SJSA1 (cell line): ENCODE data around the gene THBS2. TPM values are rescaled to one million over a fixed set of nuclear protein-coding genes. Genes with fewer than 3 reads are reported as not detected.
A peak's percentile ranks its signal among the peaks of the same experiment; 100 is the strongest.
"Not testable (repeated sequence)": the region's sequence is repeated elsewhere in the genome, so short reads cannot be mapped to it uniquely, and the experiment has no call there.

Experiments
- DNase-seq, 2 experiments: peaks; one replicate each; pipeline ENCODE4 v3.0.0-alpha.2; 2015 to 2020; ENCODE audit warnings: low spot score in 2 of 2, low read depth in 1 of 2
- H3K27ac ChIP-seq: fragments of 250-450 bp; sonication (Bioruptor Pico); 2 replicates; pipeline ENCODE4 v1.5.1; 2020; ENCODE audit warnings: mild to moderate bottlenecking, moderate library complexity
- H3K27me3 ChIP-seq: fragments of 250-450 bp; sonication (Bioruptor Pico); replicated peaks from 2 replicates; pipeline ENCODE4 v1.5.1; 2020; ENCODE audit warnings: mild to moderate bottlenecking, moderate library complexity
- H3K36me3 ChIP-seq: fragments of 250-450 bp; sonication (Bioruptor Pico); 2 replicates; pipeline ENCODE4 v1.5.1; 2020; ENCODE audit warnings: mild to moderate bottlenecking
- H3K4me1 ChIP-seq: fragments of 250-450 bp; sonication (Bioruptor Pico); replicated peaks from 2 replicates; pipeline ENCODE4 v1.6.1; 2021; ENCODE audit warnings: mild to moderate bottlenecking
- H3K4me3 ChIP-seq: fragments of 250-450 bp; sonication (Bioruptor Pico); 2 replicates; pipeline ENCODE4 v1.5.1; 2020; ENCODE audit warnings: mild to moderate bottlenecking
- H3K9me3 ChIP-seq: fragments of 250-450 bp; sonication (Bioruptor Pico); replicated peaks from 2 replicates; pipeline ENCODE4 v1.5.1; 2020; ENCODE audit warnings: mild to moderate bottlenecking
- total RNA-seq: library from RNA; depleted of rRNA; stranded (reverse); fragments of >200 nt; shearing (Covaris generic); gene quantifications from 2 replicates; pipeline ENCODE4 v1.2.3, GENCODE V29; 2014

The THBS2 gene
- total RNA-seq, 1 experiment from 2014 or later = not detected

DNA sequence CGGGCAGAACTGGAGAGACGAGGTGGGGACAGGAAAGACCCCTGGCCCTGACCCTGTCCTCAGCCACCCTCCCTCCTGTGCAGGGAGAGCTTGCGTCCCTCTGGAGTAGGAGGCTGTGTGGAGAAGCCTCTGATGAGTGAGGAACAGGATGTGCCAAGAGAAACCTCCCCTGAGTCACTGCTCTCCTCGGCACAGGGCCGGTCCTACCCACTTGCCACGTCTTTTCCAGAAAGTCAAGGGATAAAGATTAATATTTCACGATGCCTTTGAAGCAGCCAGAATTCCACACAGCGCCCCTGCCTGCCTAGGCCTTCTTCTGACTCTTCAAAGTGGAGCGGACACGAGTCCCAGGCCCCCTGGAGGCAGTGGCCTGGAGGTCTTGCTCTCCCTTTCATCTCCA is 34.9 kb upstream of the THBS2 start:
- no peak overlapping the region for H3K4me3 ChIP-seq
- DNase-seq = no peak
- H3K9me3 ChIP-seq = no peaks in the 10 kb centered on the region
- no peak overlapping the region for H3K27ac ChIP-seq
- peaks cover 8% of the 10 kb centered on the region for H3K4me1 ChIP-seq
- H3K27me3 ChIP-seq = no peaks in the 10 kb centered on the region
- no peaks in the 10 kb centered on the region for H3K36me3 ChIP-seq

- H3K36me3 ChIP-seq = no peaks in the 10 kb centered on the region
- no peak overlapping the region for H3K27ac ChIP-seq
- no peak overlapping the region for H3K4me3 ChIP-seq
- no peaks in the 10 kb centered on the region for H3K9me3 ChIP-seq
- no peaks in the 10 kb centered on the region for H3K27me3 ChIP-seq
- peaks cover 7% of the 10 kb centered on the region for H3K4me1 ChIP-seq
- peak in 1 of 2 experiments; percentile 17 for DNase-seq
Measured at GRCh38 chr6:169287675-169288074, 34.0 kb upstream of the THBS2 start.

DNA sequence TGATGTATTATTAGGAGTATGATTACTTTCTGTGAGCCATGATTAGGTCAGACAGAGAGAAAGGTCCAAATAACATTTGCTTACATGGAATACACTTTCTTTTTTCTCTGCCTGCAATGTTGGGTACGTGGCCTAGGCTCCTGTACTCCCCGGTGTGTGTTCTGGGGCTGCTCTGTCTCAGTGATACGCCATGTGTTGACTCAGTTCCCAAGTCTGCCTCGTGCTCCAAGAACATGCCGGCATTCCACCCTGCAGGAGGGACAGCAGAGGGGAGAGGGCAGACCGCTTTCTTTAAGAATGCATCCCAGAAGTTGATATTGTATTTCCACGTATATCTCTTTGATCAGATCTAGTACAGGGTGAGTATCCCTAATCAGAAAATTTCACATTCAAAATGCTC is 33.3 kb upstream of the THBS2 start:
- Histone ChIP-seq H3K9me3 (no peaks in the 10 kb centered on the region), H3K27me3 (no peaks in the 10 kb centered on the region), H3K36me3 (no peaks in the 10 kb centered on the region), H3K27ac (no peak overlapping the region), H3K4me3 (no peak overlapping the region), H3K4me1 (no peaks in the 10 kb centered on the region; the same call in 1 of the 2 replicates)
- no peak for DNase-seq

DNA sequence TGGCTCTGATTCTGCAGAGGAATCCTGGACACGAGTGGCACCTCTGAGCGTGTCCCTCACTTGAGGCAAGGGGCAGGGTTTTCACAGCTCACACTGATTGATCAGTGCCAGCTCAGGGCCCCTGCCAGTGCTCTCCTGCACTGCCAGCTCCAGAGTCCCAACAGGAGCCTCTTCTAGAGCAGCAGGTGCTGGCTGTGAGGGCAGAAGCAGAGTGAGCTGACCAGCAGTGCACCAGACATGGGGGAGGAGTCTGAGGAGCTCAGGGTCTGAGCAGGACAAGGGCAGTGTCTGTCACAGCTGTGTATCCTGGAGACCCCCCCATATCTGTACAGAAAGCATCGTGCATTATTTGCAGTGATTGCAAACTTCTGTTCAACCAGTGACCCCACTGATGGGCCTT is 31.5 kb upstream of the THBS2 start:
- Histone ChIP-seq H3K4me3 (no peak overlapping the region), H3K36me3 (no peaks in the 10 kb centered on the region), H3K9me3 (no peaks in the 10 kb centered on the region; the same call in 1 of the 2 replicates), H3K4me1 (no peaks in the 10 kb centered on the region), H3K27ac (no peak overlapping the region), H3K27me3 (no peaks in the 10 kb centered on the region)
- no peak for DNase-seq

DNA sequence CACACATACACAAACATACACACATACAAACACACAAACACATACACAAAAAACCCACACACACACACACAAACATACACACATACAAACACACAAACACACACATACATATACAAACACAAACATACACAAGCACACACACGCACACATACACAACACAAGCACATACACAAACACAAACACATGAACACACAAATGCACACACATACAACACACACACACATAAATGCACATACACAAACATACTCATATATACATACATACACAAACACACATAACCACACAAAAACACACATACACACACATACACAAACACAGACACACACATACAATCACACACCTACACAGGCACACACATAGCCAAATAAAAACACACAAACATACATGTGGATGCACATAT is 30.3 kb upstream of the THBS2 start:
- H3K27me3 ChIP-seq = no peaks in the 10 kb centered on the region
- no peak for DNase-seq
- H3K36me3 ChIP-seq = no peaks in the 10 kb centered on the region
- no peak overlapping the region for H3K4me3 ChIP-seq
- H3K27ac ChIP-seq = no peak overlapping the region
- no peaks in the 10 kb centered on the region; the same call in 1 of the 2 replicates for H3K9me3 ChIP-seq
- H3K4me1 ChIP-seq = no peaks in the 10 kb centered on the region

GRCh38 chr6:169282043-169282442 is 28.4 kb upstream of the THBS2 start:
- Histone ChIP-seq H3K4me1 (no peaks in the 10 kb centered on the region), H3K27ac (no peak overlapping the region), H3K9me3 (no peaks in the 10 kb centered on the region; the same call in 1 of the 2 replicates), H3K27me3 (no peaks in the 10 kb centered on the region), H3K36me3 (no peaks in the 10 kb centered on the region), H3K4me3 (no peak overlapping the region)
- no peak for DNase-seq

DNA sequence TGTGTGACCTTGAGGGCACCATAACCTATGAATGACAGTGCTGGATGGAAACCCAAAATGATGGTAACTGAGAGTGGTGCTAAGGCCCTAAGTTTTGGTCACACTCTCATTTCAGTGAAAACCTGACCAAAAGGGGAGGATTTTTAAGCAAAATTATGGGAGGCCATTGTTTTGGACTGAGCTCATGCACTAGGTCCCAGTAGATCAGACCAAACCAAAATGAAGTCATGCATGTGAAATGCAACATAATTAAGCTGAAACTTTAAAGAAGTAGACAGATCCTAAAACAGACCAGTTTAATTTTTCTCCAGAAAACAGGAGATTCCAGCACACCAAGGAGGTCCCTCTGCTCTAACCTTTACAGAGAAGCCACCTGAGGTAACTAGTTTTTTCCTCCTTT is 24.0 kb upstream of the THBS2 start:
- DNase-seq = no peak
- Histone ChIP-seq H3K4me1 (no peaks in the 10 kb centered on the region), H3K36me3 (no peaks in the 10 kb centered on the region), H3K27me3 (no peaks in the 10 kb centered on the region), H3K4me3 (no peak overlapping the region), H3K9me3 (no peaks in the 10 kb centered on the region; the same call in 1 of the 2 replicates), H3K27ac (no peak overlapping the region)

GRCh38 chr6:169274781-169275180 is 21.1 kb upstream of the THBS2 start:
- no peak overlapping the region for H3K27ac ChIP-seq
- no peaks in the 10 kb centered on the region for H3K4me1 ChIP-seq
- no peaks in the 10 kb centered on the region for H3K36me3 ChIP-seq
- no peaks in the 10 kb centered on the region for H3K9me3 ChIP-seq
- DNase-seq = no peak
- no peaks in the 10 kb centered on the region for H3K27me3 ChIP-seq
- no peak overlapping the region for H3K4me3 ChIP-seq

GRCh38 chr6:169273511-169273910 is 19.9 kb upstream of the THBS2 start:
- no peak for DNase-seq
- Histone ChIP-seq H3K27me3 (no peaks in the 10 kb centered on the region), H3K27ac (no peak overlapping the region), H3K4me1 (no peaks in the 10 kb centered on the region), H3K36me3 (no peaks in the 10 kb centered on the region), H3K4me3 (no peak overlapping the region), H3K9me3 (no peaks in the 10 kb centered on the region)

- Histone ChIP-seq H3K27me3 (no peaks in the 10 kb centered on the region), H3K36me3 (no peaks in the 10 kb centered on the region), H3K4me3 (no peak overlapping the region), H3K27ac (no peak overlapping the region), H3K9me3 (no peaks in the 10 kb centered on the region), H3K4me1 (peaks cover 5% of the 10 kb centered on the region)
- DNase-seq = no peak
Measured at GRCh38 chr6:169271877-169272216, 18.2 kb upstream of the THBS2 start.

GRCh38 chr6:169271158-169271876 is 17.7 kb upstream of the THBS2 start:
- no peaks in the 10 kb centered on the region for H3K9me3 ChIP-seq
- no peaks in the 10 kb centered on the region for H3K27me3 ChIP-seq
- no peak overlapping the region for H3K27ac ChIP-seq
- H3K36me3 ChIP-seq = no peaks in the 10 kb centered on the region
- DNase-seq = no peak
- peaks cover 8% of the 10 kb centered on the region for H3K4me1 ChIP-seq
- no peak overlapping the region for H3K4me3 ChIP-seq

GRCh38 chr6:169270077-169270380 is 16.4 kb upstream of the THBS2 start:
- not testable (repeated sequence) for H3K4me1 ChIP-seq, H3K9me3 ChIP-seq, H3K27ac ChIP-seq, H3K27me3 ChIP-seq, H3K4me3 ChIP-seq, H3K36me3 ChIP-seq, DNase-seq

DNA sequence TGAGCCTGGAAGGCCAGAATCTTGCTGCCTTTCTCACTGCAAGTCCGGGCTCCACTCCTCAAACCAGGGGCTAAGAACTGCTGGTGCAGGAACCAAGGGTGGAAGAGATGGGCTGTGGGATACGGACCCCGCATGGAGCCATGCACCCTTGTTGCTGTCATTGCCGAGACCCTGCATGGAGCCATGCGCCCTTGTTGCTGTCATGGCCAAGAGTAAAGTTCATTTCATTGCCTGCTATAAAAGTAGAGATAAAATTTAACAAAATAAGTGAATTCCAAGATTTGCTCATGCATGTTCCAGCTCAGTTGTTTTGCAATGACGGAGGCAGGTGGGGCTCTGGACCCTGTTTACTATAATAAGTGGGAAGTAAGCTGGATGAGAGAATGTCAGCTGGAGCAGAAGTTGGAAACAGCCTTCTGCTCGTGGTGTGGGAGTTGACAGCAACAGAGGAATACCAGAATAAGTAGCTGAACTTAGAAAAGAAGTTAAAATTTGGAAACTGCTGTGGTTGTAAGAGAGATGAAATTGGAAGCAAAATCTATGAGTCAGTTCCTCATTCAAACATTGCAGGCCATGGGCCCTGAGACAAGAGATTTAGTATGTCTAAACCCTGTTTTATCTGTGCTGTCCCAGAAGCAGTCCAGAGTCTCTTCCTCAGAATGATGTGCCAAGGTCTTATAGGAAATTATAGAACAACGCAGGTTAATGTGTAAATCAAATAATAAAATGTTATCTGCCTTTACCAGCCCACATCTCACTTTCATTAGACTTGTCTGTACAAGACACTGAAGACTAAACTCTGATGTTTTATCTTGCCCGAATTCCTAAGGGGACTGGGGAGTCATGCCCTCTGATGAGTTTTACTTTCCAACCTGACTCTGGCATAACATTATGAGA is 15.8 kb upstream of the THBS2 start:
- H3K27ac ChIP-seq = no peak overlapping the region
- no peak for DNase-seq
- no peaks in the 10 kb centered on the region for H3K9me3 ChIP-seq
- no peak overlapping the region for H3K4me3 ChIP-seq
- peaks cover 8% of the 10 kb centered on the region for H3K4me1 ChIP-seq
- H3K27me3 ChIP-seq = no peaks in the 10 kb centered on the region
- H3K36me3 ChIP-seq = no peaks in the 10 kb centered on the region

GRCh38 chr6:169268276-169268675 is 14.6 kb upstream of the THBS2 start:
- Histone ChIP-seq H3K36me3 (no peaks in the 10 kb centered on the region), H3K4me3 (no peak overlapping the region), H3K27me3 (no peaks in the 10 kb centered on the region), H3K4me1 (peaks cover 8% of the 10 kb centered on the region), H3K27ac (no peak overlapping the region), H3K9me3 (no peaks in the 10 kb centered on the region)
- no peak for DNase-seq
